ENCODE measurements around the gene HOXA5.

Gene HOXA5

GRCh38 chr7:27185013-27185853 is 41.8 kb upstream of the HOXA5 start, which contains the start of gene HOXA11 (continued):
- TF ChIP-seq, protein P1, sequence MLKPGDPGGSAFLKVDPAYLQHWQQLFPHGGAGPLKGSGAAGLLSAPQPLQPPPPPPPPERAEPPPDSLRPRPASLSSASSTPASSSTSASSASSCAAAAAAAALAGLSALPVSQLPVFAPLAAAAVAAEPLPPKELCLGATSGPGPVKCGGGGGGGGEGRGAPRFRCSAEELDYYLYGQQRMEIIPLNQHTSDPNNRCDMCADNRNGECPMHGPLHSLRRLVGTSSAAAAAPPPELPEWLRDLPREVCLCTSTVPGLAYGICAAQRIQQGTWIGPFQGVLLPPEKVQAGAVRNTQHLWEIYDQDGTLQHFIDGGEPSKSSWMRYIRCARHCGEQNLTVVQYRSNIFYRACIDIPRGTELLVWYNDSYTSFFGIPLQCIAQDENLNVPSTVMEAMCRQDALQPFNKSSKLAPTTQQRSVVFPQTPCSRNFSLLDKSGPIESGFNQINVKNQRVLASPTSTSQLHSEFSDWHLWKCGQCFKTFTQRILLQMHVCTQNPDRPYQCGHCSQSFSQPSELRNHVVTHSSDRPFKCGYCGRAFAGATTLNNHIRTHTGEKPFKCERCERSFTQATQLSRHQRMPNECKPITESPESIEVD (tag by site-specific recombination; IDR thresholded peaks at IDR 0.05), result no peak
- TF ChIP-seq ZNF704 (tag by site-specific recombination; IDR thresholded peaks at IDR 0.05), result no peak
- TF ChIP-seq ZNF776 (tag by site-specific recombination; IDR thresholded peaks at IDR 0.05; ENCODE audit: borderline replicate concordance), result no peak
- TF ChIP-seq HOXD13 (CRISPR knock-in tag; IDR thresholded peaks at IDR 0.05; ENCODE audit: borderline replicate concordance), result no peak
- TF ChIP-seq ZSCAN16 (tag by site-specific recombination; IDR thresholded peaks at IDR 0.05), result no peak; the same call in 1 of the 2 replicates
- TF ChIP-seq ATF2 (tag by site-specific recombination; IDR thresholded peaks at IDR 0.05; ENCODE audit: low read depth), result no peak
- no peak for TF ChIP-seq GLI2 (tag by site-specific recombination; IDR thresholded peaks at IDR 0.05; ENCODE audit: borderline replicate concordance, low read depth)
- no peak for TF ChIP-seq ZBTB49 (tag by site-specific recombination; IDR thresholded peaks at IDR 0.05; ENCODE audit: low read depth)
- no peak for TF ChIP-seq ZNF677 (tag by site-specific recombination; IDR thresholded peaks at IDR 0.05)
- TF ChIP-seq ZNF174 (tag by site-specific recombination; IDR thresholded peaks at IDR 0.05), result no peak
- TF ChIP-seq ZNF311 (tag by site-specific recombination; IDR thresholded peaks at IDR 0.05; ENCODE audit: borderline replicate concordance), result no peak
- peak; percentile 94 for TF ChIP-seq SCRT2 (tag by site-specific recombination; IDR thresholded peaks at IDR 0.05)
- no peak for TF ChIP-seq ZNF473 (tag by site-specific recombination; IDR thresholded peaks at IDR 0.05)
- 0 out of 2 replicates have a peak, but pooled peaks have one; percentile 6 for TF ChIP-seq ZNF10 (tag by site-specific recombination; IDR thresholded peaks at IDR 0.05)
- TF ChIP-seq ZFHX2 (tag by site-specific recombination; conservative IDR thresholded peaks at IDR 0.05), result 0 out of 2 replicates have a peak, but pooled peaks have one; percentile 5
- TF ChIP-seq MZF1 (tag by site-specific recombination; IDR thresholded peaks at IDR 0.05; ENCODE audit: borderline replicate concordance), result no peak
- no peak for TF ChIP-seq ZNF266 (tag by site-specific recombination; IDR thresholded peaks at IDR 0.05; ENCODE audit: low read depth)
- no peak for TF ChIP-seq ZNF843 (tag by site-specific recombination; IDR thresholded peaks at IDR 0.05)
- TF ChIP-seq ZBTB7A (tag by site-specific recombination; IDR thresholded peaks at IDR 0.05; ENCODE audit: low read depth), result no peak; the same call in 1 of the 2 replicates
- no peak for TF ChIP-seq KLF1 (tag by site-specific recombination; IDR thresholded peaks at IDR 0.05)
- no peak for TF ChIP-seq ZNF140 (tag by site-specific recombination; IDR thresholded peaks at IDR 0.05)
- no peak for TF ChIP-seq SP2 (tag by site-specific recombination; IDR thresholded peaks at IDR 0.05)
- TF ChIP-seq ZNF629 (tag by site-specific recombination; IDR thresholded peaks at IDR 0.05), result peak; percentile 95
- TF ChIP-seq ZNF610 (tag by site-specific recombination; IDR thresholded peaks at IDR 0.05; ENCODE audit: borderline replicate concordance), result no peak
- no peak for TF ChIP-seq ZNF138 (tag by site-specific recombination; IDR thresholded peaks at IDR 0.05; ENCODE audit: borderline replicate concordance)
- TF ChIP-seq ZNF768 (tag by site-specific recombination; IDR thresholded peaks at IDR 0.05), result no peak; the same call in 1 of the 2 replicates
- peak; percentile 28; the same call in 1 of the 2 replicates for TF ChIP-seq ZNF366 (tag by site-specific recombination; conservative IDR thresholded peaks at IDR 0.05)
- TF ChIP-seq ZNF501 (tag by site-specific recombination; IDR thresholded peaks at IDR 0.05), result 0 out of 2 replicates have a peak, but pooled peaks have one; percentile 57
- TF ChIP-seq ZNF394 (tag by site-specific recombination; IDR thresholded peaks at IDR 0.05; ENCODE audit: borderline replicate concordance), result peak; percentile 68; the same call in 1 of the 2 replicates
- no peak for TF ChIP-seq SETDB1 (IDR thresholded peaks at IDR 0.05; ENCODE audit: insufficient read length, low read length)
- peak; percentile 31; the same call in 1 of the 2 replicates for TF ChIP-seq ZNF362 (tag by site-specific recombination; IDR thresholded peaks at IDR 0.05)
